NB4 (cell line): ENCODE data around the gene THSD4.
"Not testable (repeated sequence)": the region's sequence is repeated elsewhere in the genome, so short reads cannot be mapped to it uniquely, and the experiment has no call there.

Experiments used
- MYC ChIP-seq: IDR thresholded peaks from 2 replicates; pipeline ENCODE4 v1.6.1; 2011; ENCODE audit warnings: low read depth, low read length
- POLR2A ChIP-seq: IDR thresholded peaks from 2 replicates; pipeline ENCODE4 v1.6.1; 2011; ENCODE audit warnings: mild to moderate bottlenecking; ENCODE audit not compliant: insufficient read length; ENCODE audit errors: extremely low read depth
- TF ChIP-seq, protein P1 (sequence below): IDR thresholded peaks from one replicate; pipeline ENCODE4 v1.5.1; 2012; ENCODE audit warnings: low read depth, low read length
- TF ChIP-seq, protein P2 (sequence below): IDR thresholded peaks from 2 replicates; pipeline ENCODE4 v1.6.1; 2011; ENCODE audit warnings: low read depth, low read length

DNA sequence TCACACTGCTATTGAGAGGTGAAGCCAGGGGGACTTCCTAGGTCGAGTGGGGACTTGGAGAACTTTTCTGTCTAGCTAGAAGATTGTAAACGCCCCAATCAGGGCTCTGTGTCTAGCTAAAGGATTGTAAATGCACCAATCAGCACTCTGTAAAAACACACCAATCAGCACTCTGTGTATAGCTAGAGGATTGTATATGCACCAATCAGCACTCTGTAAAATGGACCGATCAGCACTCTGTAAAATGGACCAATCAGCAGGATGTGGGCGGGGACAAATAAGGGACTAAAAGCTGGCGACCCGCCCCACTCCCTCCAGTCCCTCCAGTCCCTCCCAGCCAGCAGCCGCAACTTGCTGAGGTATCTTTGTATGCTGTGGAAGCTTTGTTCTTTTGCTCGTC is 98.7 kb downstream of the THSD4 start:
- not testable (repeated sequence) for TF ChIP-seq POLR2A, MYC
- TF ChIP-seq, protein P1, sequence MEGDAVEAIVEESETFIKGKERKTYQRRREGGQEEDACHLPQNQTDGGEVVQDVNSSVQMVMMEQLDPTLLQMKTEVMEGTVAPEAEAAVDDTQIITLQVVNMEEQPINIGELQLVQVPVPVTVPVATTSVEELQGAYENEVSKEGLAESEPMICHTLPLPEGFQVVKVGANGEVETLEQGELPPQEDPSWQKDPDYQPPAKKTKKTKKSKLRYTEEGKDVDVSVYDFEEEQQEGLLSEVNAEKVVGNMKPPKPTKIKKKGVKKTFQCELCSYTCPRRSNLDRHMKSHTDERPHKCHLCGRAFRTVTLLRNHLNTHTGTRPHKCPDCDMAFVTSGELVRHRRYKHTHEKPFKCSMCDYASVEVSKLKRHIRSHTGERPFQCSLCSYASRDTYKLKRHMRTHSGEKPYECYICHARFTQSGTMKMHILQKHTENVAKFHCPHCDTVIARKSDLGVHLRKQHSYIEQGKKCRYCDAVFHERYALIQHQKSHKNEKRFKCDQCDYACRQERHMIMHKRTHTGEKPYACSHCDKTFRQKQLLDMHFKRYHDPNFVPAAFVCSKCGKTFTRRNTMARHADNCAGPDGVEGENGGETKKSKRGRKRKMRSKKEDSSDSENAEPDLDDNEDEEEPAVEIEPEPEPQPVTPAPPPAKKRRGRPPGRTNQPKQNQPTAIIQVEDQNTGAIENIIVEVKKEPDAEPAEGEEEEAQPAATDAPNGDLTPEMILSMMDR, result not testable (repeated sequence)
- TF ChIP-seq, protein P2, sequence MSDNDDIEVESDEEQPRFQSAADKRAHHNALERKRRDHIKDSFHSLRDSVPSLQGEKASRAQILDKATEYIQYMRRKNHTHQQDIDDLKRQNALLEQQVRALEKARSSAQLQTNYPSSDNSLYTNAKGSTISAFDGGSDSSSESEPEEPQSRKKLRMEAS, result not testable (repeated sequence)
